GM11168 (cell line): ENCODE results near the gene EXOC6B.

Experiments
- in situ Hi-C: fragments of 300-500 bp; cut with MboI; formaldehyde crosslinking; loops from one replicate; pipeline ENCODE4 v1.12.0; 2022; ENCODE audit warnings: low sequenced_read_pairs; ENCODE audit not compliant: unreplicated experiment

The EXOC6B gene

GRCh38 chr2:72833084-72833714 lies 7.4 kb upstream of the EXOC6B start:
- in situ Hi-C loops: no loop called here

GRCh38 chr2:72830273-72830672 lies 4.4 kb upstream of the EXOC6B start:
- in situ Hi-C loops: no loop called here

DNA sequence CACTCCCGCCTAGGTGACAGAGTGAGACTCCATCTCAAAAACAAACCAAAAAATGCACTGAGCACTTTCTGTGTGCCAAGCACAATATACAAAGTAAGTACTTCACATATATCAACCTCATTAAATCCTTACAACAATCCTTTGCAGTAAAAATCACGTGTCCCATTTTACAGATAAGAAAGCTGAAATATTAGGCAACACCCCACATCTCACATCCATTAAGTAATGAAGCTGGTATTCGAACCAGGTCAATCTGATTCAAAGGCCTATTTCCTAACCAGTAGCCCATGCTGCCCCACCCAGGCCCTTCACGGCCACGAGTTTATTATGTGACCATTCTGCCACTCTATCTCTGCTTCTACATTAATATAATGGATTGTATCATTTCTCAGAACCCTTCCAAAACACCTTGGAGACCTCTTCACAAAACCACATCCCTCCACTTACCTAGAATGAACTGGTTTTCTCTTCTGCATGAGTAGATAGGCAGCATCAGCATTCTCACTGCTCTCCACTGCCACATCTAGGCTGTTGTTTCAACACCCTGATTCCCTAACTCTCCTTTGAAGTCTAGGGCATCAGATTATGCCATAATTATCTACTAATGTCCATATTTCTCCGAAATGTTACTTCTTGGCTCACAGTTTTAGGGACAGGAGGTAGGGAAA lies 3.1 kb upstream of the EXOC6B start:
- in situ Hi-C loops: no loop called here

GRCh38 chr2:72827966-72828646 lies 2.3 kb upstream of the EXOC6B start:
- in situ Hi-C loops: no loop called here

GRCh38 chr2:72827487-72827886 lies 1.7 kb upstream of the EXOC6B start:
- in situ Hi-C loops: no loop called here

- in situ Hi-C loops: no loop called here
These were observed 284 bp upstream of the EXOC6B start for GRCh38 chr2:72826156-72826477.

- in situ Hi-C loops: no loop called here
These were observed 1.5 kb downstream of the EXOC6B start for GRCh38 chr2:72824224-72824842.

GRCh38 chr2:72822794-72823193 lies 3.0 kb downstream of the EXOC6B start:
- in situ Hi-C loops: no loop called here

- in situ Hi-C loops: no loop called here
These were observed 3.9 kb downstream of the EXOC6B start for GRCh38 chr2:72821983-72822382.

DNA sequence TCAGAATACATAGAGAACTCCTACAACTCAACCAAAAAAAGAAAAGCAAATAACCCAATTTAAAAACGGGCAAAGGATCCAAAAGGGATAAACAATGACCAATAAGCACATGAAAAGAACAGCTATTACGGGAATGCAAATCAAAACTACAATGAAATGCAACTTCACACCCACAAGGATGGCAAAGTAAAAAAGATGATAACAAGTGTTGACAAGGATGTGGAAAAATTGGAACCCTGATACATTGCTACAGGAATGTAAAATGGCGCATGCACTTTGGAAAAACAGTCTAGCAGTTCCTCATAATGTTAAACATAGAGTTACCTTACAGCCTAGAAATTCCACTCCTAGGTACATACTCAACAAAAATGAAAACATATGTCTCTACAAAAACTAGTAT lies 4.7 kb downstream of the EXOC6B start:
- in situ Hi-C loops: no loop called here

DNA sequence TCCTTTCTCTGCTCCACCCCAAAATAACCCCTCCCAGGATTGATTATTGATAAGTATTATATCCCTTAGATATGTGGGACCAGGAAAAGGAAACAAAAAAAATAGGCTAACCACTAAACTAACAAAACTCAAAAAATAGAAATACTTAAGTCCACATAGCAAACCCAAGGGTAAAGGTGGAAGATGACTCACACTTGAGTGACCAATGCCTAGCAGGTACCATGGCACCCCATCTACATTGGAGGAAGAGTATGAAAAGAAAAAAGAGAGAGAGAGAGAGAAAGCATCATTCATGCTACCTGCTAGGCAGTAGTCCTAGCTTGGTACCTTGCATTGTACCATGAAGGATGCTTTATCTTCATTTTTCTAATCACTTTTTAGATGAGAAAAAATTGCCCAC lies 6.3 kb downstream of the EXOC6B start:
- in situ Hi-C loops: no loop called here

DNA sequence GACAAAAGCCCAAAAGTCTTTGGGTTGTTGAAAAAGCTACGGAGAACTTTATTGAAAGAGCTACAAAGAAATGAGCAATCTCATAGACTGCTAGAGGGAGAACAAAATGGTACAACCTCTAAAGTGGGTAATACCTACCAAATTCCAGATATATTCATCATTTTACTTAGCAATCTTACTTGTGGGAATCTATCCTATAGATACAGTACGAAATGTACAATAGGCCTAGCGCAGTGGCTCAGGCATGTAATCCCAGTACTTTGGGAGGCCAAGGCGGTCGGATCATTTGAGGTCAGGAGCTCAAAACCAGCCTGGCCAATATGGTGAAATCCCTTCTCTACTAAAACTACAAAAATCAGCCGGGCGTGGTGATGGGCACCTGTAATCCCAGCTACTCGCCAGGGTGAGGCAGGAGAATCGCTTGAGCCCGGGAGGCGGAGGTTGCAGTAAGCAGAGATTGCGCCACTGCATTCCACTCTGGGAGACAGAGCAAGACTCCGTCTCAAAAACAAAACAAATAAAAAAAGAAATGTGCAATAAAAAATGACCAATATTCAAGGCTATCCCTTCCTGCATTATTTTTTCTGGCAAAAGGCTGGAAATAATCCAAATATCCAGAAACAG lies 10.1 kb downstream of the EXOC6B start:
- in situ Hi-C loops: no loop called here

- in situ Hi-C loops: no loop called here
These were observed 12.0 kb downstream of the EXOC6B start for GRCh38 chr2:72813841-72814240.

- in situ Hi-C loops: no loop called here
These were observed 15.7 kb downstream of the EXOC6B start for GRCh38 chr2:72810165-72810564.

DNA sequence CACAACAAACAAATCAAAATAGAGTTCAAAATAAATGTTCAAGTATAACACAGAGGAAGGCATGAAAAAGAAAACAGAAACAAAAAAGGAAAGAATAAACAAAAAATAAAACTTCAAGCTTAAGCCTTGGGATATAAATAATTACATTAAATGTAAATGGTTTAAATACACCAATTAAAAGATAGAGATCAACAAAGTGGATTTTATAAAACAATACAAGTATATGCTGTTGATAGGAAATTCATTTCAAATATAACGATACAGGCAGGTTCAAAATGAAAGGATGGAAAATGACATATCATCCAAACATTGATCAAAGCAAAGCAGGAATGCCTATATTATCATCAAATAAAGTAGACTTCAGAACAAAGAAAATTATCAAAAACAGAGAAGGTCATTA lies 16.7 kb downstream of the EXOC6B start:
- in situ Hi-C loops: no loop called here

DNA sequence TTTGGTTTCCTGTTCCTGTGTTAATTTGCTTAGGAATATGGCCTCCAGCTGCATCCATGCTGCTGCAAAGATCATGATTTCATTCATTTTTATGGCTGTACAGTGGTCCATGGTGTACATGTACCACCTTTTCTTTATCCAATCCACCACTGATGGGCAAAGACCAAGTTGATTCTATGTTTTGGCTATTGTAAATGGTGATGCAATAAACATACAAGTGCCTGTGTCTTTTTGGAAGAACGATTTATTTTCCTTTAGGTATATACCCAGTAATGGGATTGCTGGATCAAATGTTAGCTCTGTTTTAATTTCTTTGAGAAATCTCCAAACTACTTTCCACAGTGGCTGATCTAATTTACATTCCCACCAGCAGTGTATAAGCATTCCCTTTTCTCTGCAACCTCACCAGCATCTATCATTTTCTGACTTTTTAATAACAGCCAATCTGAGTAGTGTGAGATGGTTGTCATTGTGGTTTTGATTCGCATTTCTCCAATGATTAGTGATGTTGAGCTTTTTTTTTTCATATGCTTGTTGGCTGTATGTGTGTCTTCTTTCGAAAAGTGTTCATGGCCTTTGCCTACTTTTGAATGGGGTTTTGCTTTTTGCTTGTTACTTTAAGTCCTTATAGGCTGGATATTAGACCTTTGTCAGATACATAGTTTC lies 19.4 kb downstream of the EXOC6B start:
- in situ Hi-C loops: no loop called here

GRCh38 chr2:72803626-72804320 lies 22.1 kb downstream of the EXOC6B start:
- in situ Hi-C loops: no loop called here

- in situ Hi-C loops: no loop called here
These were observed 22.7 kb downstream of the EXOC6B start for GRCh38 chr2:72803151-72803550.

GRCh38 chr2:72800492-72800891 lies 25.3 kb downstream of the EXOC6B start:
- in situ Hi-C loops: no loop called here

- in situ Hi-C loops: no loop called here
These were observed 28.1 kb downstream of the EXOC6B start for GRCh38 chr2:72797740-72798139.
